ENCODE measurements around the gene NF1.

DNA sequence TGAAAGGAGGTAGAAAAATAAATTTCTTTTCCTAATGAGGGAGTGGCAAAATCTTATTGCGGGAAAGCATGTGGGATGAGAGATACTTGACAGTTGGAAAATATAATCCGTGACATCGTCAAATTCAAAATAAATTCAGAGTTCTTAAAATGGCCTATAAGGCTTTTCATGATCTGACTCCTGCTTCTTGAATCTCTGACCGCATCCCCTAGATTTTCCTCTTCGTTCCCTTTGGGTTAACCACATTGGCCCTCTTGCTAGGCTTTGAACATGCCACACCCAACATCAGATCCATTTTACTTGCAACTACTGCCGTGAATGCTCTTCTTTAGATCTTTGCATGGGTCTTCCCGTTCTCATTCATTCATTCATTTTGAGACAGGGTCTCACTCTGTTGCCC, 50.1 kb downstream of the NF1 start:
- TF ChIP-seq POLR2A (IDR thresholded peaks at IDR 0.05; ENCODE audit: extremely low read depth, insufficient read length) = no peak
- TF ChIP-seq, protein P1, sequence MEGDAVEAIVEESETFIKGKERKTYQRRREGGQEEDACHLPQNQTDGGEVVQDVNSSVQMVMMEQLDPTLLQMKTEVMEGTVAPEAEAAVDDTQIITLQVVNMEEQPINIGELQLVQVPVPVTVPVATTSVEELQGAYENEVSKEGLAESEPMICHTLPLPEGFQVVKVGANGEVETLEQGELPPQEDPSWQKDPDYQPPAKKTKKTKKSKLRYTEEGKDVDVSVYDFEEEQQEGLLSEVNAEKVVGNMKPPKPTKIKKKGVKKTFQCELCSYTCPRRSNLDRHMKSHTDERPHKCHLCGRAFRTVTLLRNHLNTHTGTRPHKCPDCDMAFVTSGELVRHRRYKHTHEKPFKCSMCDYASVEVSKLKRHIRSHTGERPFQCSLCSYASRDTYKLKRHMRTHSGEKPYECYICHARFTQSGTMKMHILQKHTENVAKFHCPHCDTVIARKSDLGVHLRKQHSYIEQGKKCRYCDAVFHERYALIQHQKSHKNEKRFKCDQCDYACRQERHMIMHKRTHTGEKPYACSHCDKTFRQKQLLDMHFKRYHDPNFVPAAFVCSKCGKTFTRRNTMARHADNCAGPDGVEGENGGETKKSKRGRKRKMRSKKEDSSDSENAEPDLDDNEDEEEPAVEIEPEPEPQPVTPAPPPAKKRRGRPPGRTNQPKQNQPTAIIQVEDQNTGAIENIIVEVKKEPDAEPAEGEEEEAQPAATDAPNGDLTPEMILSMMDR (IDR thresholded peaks at IDR 0.05; ENCODE audit: low read depth, low read length) = no peak

Measured in NB4 (cell line).